Activated naive CD4-positive, alpha-beta T cell treated with anti-CD3 and anti-CD28 coated beads, Interleukin-2, amount 50 U/mL, for 72 hours (primary cell): ENCODE measurements around the gene MXD4. TPM values are rescaled to one million over a fixed set of nuclear protein-coding genes. Genes with fewer than 3 reads are reported as not detected.

Source experiments
- ATAC-seq, 2 donors: fragments of 150-1000 bp; cut with Tn5 transposase; 2 replicates each; pipeline ENCODE4 v1.10.0; 2021; ENCODE audit warnings: mild to moderate bottlenecking in 2 of 2, moderate library complexity in 2 of 2
- DNase-seq, 2 donors: peaks; one replicate each; pipeline ENCODE4 v3.0.0; 2021 to 2022; ENCODE audit warnings: low spot score in 2 of 2
- H3K27ac Mint-ChIP-seq, 2 donors: one replicate each; pipeline ENCODE4 v1.8.0; 2022; ENCODE audit warnings: mild to moderate bottlenecking in 2 of 2, mixed read lengths in 2 of 2
- H3K36me3 Mint-ChIP-seq, 2 donors: one replicate each; pipeline ENCODE4 v1.8.0; 2022; ENCODE audit warnings: mixed read lengths in 2 of 2
- H3K9me3 Mint-ChIP-seq, 2 donors: one replicate each; pipeline ENCODE4 v1.8.0; 2022; ENCODE audit warnings: mixed read lengths in 2 of 2
- total RNA-seq, 2 donors: library from RNA; stranded (reverse); gene quantifications; one replicate each; pipeline ENCODE4 v1.2.3, GENCODE V29; 2022

MXD4 gene
- total RNA-seq, 2 donors from 2014 or later, result 5.1 to 10.6 TPM

- DNase-seq (peak in 1 of 2 donors; percentile 52), ATAC-seq (no peak)
- H3K36me3 Mint-ChIP-seq, result no peaks in the 10 kb centered on the region
- peak overlapping the region in 1 of 2 donors; percentile 80 for H3K27ac Mint-ChIP-seq
- no peaks in the 10 kb centered on the region for H3K9me3 Mint-ChIP-seq
These were observed 10.7 kb downstream of the MXD4 start for GRCh38 chr4:2251073-2251794.

- Mint-ChIP-seq H3K9me3 (no peaks in the 10 kb centered on the region), H3K27ac (no peak overlapping the region), H3K36me3 (no peaks in the 10 kb centered on the region)
- DNase-seq (peak in 1 of 2 donors; percentile 53), ATAC-seq (no peak)
These were observed 11.4 kb downstream of the MXD4 start for GRCh38 chr4:2250357-2251072.

GRCh38 chr4:2249526-2250356 lies 12.2 kb downstream of the MXD4 start:
- H3K36me3 Mint-ChIP-seq, result no peaks in the 10 kb centered on the region
- H3K9me3 Mint-ChIP-seq, result no peaks in the 10 kb centered on the region
- no peak for ATAC-seq
- no peak overlapping the region for H3K27ac Mint-ChIP-seq
- DNase-seq, result peak in 1 of 2 donors; percentile 45

GRCh38 chr4:2248821-2249261 lies 13.1 kb downstream of the MXD4 start:
- DNase-seq, result no peak
- no peak for ATAC-seq
- no peak overlapping the region for H3K27ac Mint-ChIP-seq
- no peaks in the 10 kb centered on the region for H3K36me3 Mint-ChIP-seq
- no peaks in the 10 kb centered on the region for H3K9me3 Mint-ChIP-seq

GRCh38 chr4:2248044-2248780 lies 13.7 kb downstream of the MXD4 start:
- no peaks in the 10 kb centered on the region for H3K36me3 Mint-ChIP-seq
- H3K9me3 Mint-ChIP-seq, result no peaks in the 10 kb centered on the region
- no peak overlapping the region for H3K27ac Mint-ChIP-seq
- no peak for DNase-seq
- ATAC-seq, result no peak

- Mint-ChIP-seq H3K9me3 (no peaks in the 10 kb centered on the region), H3K27ac (no peak overlapping the region), H3K36me3 (no peaks in the 10 kb centered on the region)
- no peak for ATAC-seq
- no peak for DNase-seq
These were observed 14.5 kb downstream of the MXD4 start for GRCh38 chr4:2247128-2248043.

- H3K27ac Mint-ChIP-seq, result no peak overlapping the region
- ATAC-seq, result no peak
- no peak for DNase-seq
- H3K36me3 Mint-ChIP-seq, result no peaks in the 10 kb centered on the region
- H3K9me3 Mint-ChIP-seq, result no peaks in the 10 kb centered on the region
These were observed 15.4 kb downstream of the MXD4 start for GRCh38 chr4:2246384-2247127.

- DNase-seq (no peak), ATAC-seq (no peak)
- Mint-ChIP-seq H3K9me3 (no peaks in the 10 kb centered on the region), H3K27ac (peak overlapping the region; percentile 6 to 78), H3K36me3 (peaks cover 7% of the 10 kb centered on the region in 2 donors)
These were observed 16.1 kb downstream of the MXD4 start for GRCh38 chr4:2245787-2246275.

GRCh38 chr4:2245057-2245786 lies 16.7 kb downstream of the MXD4 start:
- Mint-ChIP-seq H3K36me3 (peaks cover 13% of the 10 kb centered on the region in 2 donors), H3K27ac (peak overlapping the region; percentile 6 to 78), H3K9me3 (no peaks in the 10 kb centered on the region)
- no peak for DNase-seq
- ATAC-seq, result no peak

GRCh38 chr4:2243681-2244380 lies 18.1 kb downstream of the MXD4 start:
- Mint-ChIP-seq H3K9me3 (no peaks in the 10 kb centered on the region), H3K36me3 (peaks cover 18 to 23% of the 10 kb centered on the region in 2 donors), H3K27ac (peak overlapping the region in 1 of 2 donors; percentile 22)
- DNase-seq (no peak), ATAC-seq (no peak)

GRCh38 chr4:2241410-2242353 lies 20.2 kb downstream of the MXD4 start, which contains the start of the genes HAUS3 and POLN:
TSS of gene HAUS3 (minus strand) at chr4:2242121. CDS start at chr4:2240946, 1,175 bp downstream.
TSS of gene POLN (minus strand) at chr4:2242121. CDS start at chr4:2229231, 12,890 bp downstream.
- H3K27ac Mint-ChIP-seq, result peak within 1 kb of the TSS; percentile 93 to 95
- ATAC-seq (peak; percentile 90 to 96), DNase-seq (peak; percentile 100)
- peaks cover 18 to 27% of the 10 kb centered on the region in 2 donors for H3K36me3 Mint-ChIP-seq
- no peaks in the 10 kb centered on the region for H3K9me3 Mint-ChIP-seq

- DNase-seq (no peak), ATAC-seq (no peak)
- Mint-ChIP-seq H3K27ac (peak overlapping the region; percentile 93 to 95), H3K9me3 (no peaks in the 10 kb centered on the region), H3K36me3 (peaks cover 18 to 27% of the 10 kb centered on the region in 2 donors)
These were observed 20.9 kb downstream of the MXD4 start for GRCh38 chr4:2241003-2241402.
